Measurements from ENCODE around the gene NME1. TPM values are rescaled to one million over a fixed set of nuclear protein-coding genes. Genes with fewer than 3 reads are reported as not detected.
A peak's percentile ranks its signal among the peaks of the same experiment; 100 is the strongest.

NME1 gene
- total and polyA plus RNA-seq, 2 donors (not counting 3 experiments of a cell fraction or from before 2014, with no cell fraction given): 214 to 326 TPM

- H3K9ac ChIP-seq (replicated peaks; ENCODE audit: extremely low read depth, insufficient read depth, low read length): peak overlapping the region; percentile 97
- H3K27me3 ChIP-seq (ENCODE audit: control insufficient read depth in 2 of 2, insufficient read depth in 2 of 2, low read length in 2 of 2): no peaks in the 10 kb centered on the region
- no peaks in the 10 kb centered on the region for H3K9me1 ChIP-seq (replicated peaks; ENCODE audit: control insufficient read depth, extremely low read depth, insufficient read depth, low read length)
- POLR2A ChIA-PET: interaction anchor here (0.8 to 1.7 kb wide), 5 partner anchors 10 to 254 kb away, joined by 3 to 10 read pairs (median 3); partner anchors contain the start of genes NME1, NME2 and TOB1
- H3K4me2 ChIP-seq (ENCODE audit: insufficient read depth, low read length): peak overlapping the region; percentile 48
- H3K27ac ChIP-seq (ENCODE audit: insufficient read depth, low read depth, low read length): peak overlapping the region; percentile 78
- no peaks in the 10 kb centered on the region for H3K9me3 ChIP-seq (replicated peaks; ENCODE audit: control insufficient read depth, insufficient read depth, low read length)
- CTCF ChIA-PET: interaction anchor here (0.8 to 3.3 kb wide), 7 partner anchors 18 to 119 kb away, joined by 3 to 42 read pairs (median 8); partner anchors contain the start of genes NME1 and NME2
- H3K4me3 ChIP-seq (replicated peaks in 1 of 3; ENCODE audit: insufficient read depth in 1 of 3, low read depth in 1 of 3, low read length in 3 of 3): peak overlapping the region; percentile 81 to 99 (median 96)
- FAIRE-seq (peak; percentile 15), DNase-seq (ENCODE audit: low read depth, low spot score) (peak; percentile 55)
- H3K36me3 ChIP-seq (ENCODE audit: control insufficient read depth in 2 of 2, extremely low read depth in 1 of 2, insufficient read depth in 2 of 2, low read length in 2 of 2): no peaks in the 10 kb centered on the region
- peaks cover 31% of the 10 kb centered on the region for H3K4me1 ChIP-seq (ENCODE audit: control insufficient read depth, extremely low read depth, insufficient read depth, low read length)
- intact Hi-C loops (cut with micrococcal nuclease): loop anchor here (2.0 to 5.0 kb wide), 2 partner anchors 33 to 254 kb away; partner anchors contain the start of gene TOB1
- peaks cover 44% of the 10 kb centered on the region for H3K79me2 ChIP-seq (ENCODE audit: control insufficient read depth, insufficient read depth, low read length)
- no peak for TF ChIP-seq FOS (IDR thresholded peaks at IDR 0.05; ENCODE audit: borderline replicate concordance, insufficient read depth, low read length)
- TF ChIP-seq EZH2 (IDR thresholded peaks at IDR 0.05; ENCODE audit: borderline replicate concordance, low read depth, low read length, severe bottlenecking): no peak
- TF ChIP-seq, protein P1, sequence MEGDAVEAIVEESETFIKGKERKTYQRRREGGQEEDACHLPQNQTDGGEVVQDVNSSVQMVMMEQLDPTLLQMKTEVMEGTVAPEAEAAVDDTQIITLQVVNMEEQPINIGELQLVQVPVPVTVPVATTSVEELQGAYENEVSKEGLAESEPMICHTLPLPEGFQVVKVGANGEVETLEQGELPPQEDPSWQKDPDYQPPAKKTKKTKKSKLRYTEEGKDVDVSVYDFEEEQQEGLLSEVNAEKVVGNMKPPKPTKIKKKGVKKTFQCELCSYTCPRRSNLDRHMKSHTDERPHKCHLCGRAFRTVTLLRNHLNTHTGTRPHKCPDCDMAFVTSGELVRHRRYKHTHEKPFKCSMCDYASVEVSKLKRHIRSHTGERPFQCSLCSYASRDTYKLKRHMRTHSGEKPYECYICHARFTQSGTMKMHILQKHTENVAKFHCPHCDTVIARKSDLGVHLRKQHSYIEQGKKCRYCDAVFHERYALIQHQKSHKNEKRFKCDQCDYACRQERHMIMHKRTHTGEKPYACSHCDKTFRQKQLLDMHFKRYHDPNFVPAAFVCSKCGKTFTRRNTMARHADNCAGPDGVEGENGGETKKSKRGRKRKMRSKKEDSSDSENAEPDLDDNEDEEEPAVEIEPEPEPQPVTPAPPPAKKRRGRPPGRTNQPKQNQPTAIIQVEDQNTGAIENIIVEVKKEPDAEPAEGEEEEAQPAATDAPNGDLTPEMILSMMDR (IDR thresholded peaks at IDR 0.05; ENCODE audit: extremely low read depth in 1 of 2, insufficient read depth in 1 of 2, low read depth in 1 of 2, low read length in 2 of 2): no peak
- no peak for TF ChIP-seq GATA2 (IDR thresholded peaks at IDR 0.05; ENCODE audit: insufficient read depth, insufficient read length, low read depth, low read length)
- no peak for TF ChIP-seq JUN (IDR thresholded peaks at IDR 0.05; ENCODE audit: borderline replicate concordance, insufficient read depth, insufficient read length, low read depth)
- peak overlapping the region; percentile 78 for H2AFZ ChIP-seq (ENCODE audit: low read depth, low read length)
- peaks cover 14% of the 10 kb centered on the region for H4K20me1 ChIP-seq (replicated peaks; ENCODE audit: control insufficient read depth, extremely low read depth, insufficient read depth, low read length)
- BruUV-seq (replicated peaks): no TSS peak
- dilution Hi-C loops (cut with MboI; ENCODE audit: extremely low pct_ligation_motif_present, low sequenced_read_pairs): no loop called here
Measured at GRCh38 chr17:51120357-51120738, 33.0 kb upstream of the NME1 start.
